HT1080 (cell line): Measurements from ENCODE around the gene SRSF4. TPM values are rescaled to one million over a fixed set of nuclear protein-coding genes. Genes with fewer than 3 reads are reported as not detected.
"Not testable (repeated sequence)": the region's sequence is repeated elsewhere in the genome, so short reads cannot be mapped to it uniquely, and the experiment has no call there.

Experiments
- DNase-seq: peaks from one replicate; pipeline ENCODE4 v3.0.0-alpha.2; 2015; ENCODE audit warnings: low read depth
- total RNA-seq: library from RNA; depleted of rRNA; stranded (reverse); fragments of >200 nt; shearing (Covaris generic); gene quantifications from 2 replicates; pipeline ENCODE4 v1.2.3, GENCODE V29; 2014

Gene SRSF4
- total RNA-seq, 1 experiment from 2014 or later = 60.9 TPM

- no peak for DNase-seq
Observed at GRCh38 chr1:29166291-29166878, 15.3 kb downstream of the SRSF4 start.

GRCh38 chr1:29164588-29164987 is 17.1 kb downstream of the SRSF4 start:
- DNase-seq = no peak

GRCh38 chr1:29162476-29163138 is 19.1 kb downstream of the SRSF4 start:
- DNase-seq = no peak

GRCh38 chr1:29162025-29162424 is 19.7 kb downstream of the SRSF4 start:
- no peak for DNase-seq

- DNase-seq = no peak
Observed at GRCh38 chr1:29159773-29160172, 21.9 kb downstream of the SRSF4 start.

- DNase-seq = no peak
Observed at GRCh38 chr1:29157269-29157601, 24.5 kb downstream of the SRSF4 start.

- DNase-seq = no peak
Observed at GRCh38 chr1:29156543-29157268, 25.0 kb downstream of the SRSF4 start.

- DNase-seq = no peak
Observed at GRCh38 chr1:29152046-29152805, 29.5 kb downstream of the SRSF4 start.

GRCh38 chr1:29150346-29150745 is 31.4 kb downstream of the SRSF4 start:
- not testable (repeated sequence) for DNase-seq

- no peak for DNase-seq
Observed at GRCh38 chr1:29148656-29149491, 32.8 kb downstream of the SRSF4 start.

- DNase-seq = no peak
Observed at GRCh38 chr1:29145739-29146437, 35.8 kb downstream of the SRSF4 start.

GRCh38 chr1:29144178-29144577 is 37.5 kb downstream of the SRSF4 start:
- DNase-seq = no peak

- no peak for DNase-seq
Observed at GRCh38 chr1:29142714-29143113, 39.0 kb downstream of the SRSF4 start.

GRCh38 chr1:29136391-29136915 is 45.2 kb downstream of the SRSF4 start:
- no peak for DNase-seq

GRCh38 chr1:29134695-29135028 is 47.0 kb downstream of the SRSF4 start:
- DNase-seq = no peak

- DNase-seq = no peak
Observed at GRCh38 chr1:29133861-29134694, 47.6 kb downstream of the SRSF4 start.

GRCh38 chr1:29131056-29131455 is 50.6 kb downstream of the SRSF4 start:
- not testable (repeated sequence) for DNase-seq

- DNase-seq = no peak
Observed at GRCh38 chr1:29129916-29130315, 51.8 kb downstream of the SRSF4 start.

GRCh38 chr1:29128739-29129138 is 53.0 kb downstream of the SRSF4 start:
- DNase-seq = no peak
